IPS-NIHi11 (cell line): ENCODE data around the gene RHOV.

ENCODE experiments used
- DNase-seq: peaks from one replicate; pipeline ENCODE4 v3.0.0; 2012; ENCODE audit warnings: mixed read lengths, low spot score

Gene RHOV

GRCh38 chr15:40902605-40903561 is 28.8 kb upstream of the RHOV start:
- no peak for DNase-seq

GRCh38 chr15:40901053-40901443 is 27.0 kb upstream of the RHOV start:
- DNase-seq = no peak

GRCh38 chr15:40900256-40901052 is 26.4 kb upstream of the RHOV start:
- no peak for DNase-seq

- no peak for DNase-seq
Measured at GRCh38 chr15:40899536-40900207, 25.6 kb upstream of the RHOV start.

- peak; percentile 70 for DNase-seq
Measured at GRCh38 chr15:40894681-40895448, 20.8 kb upstream of the RHOV start.

GRCh38 chr15:40893733-40894680 is 20.0 kb upstream of the RHOV start, which contains the start of gene VPS18:
Gene VPS18, plus strand, starts transcription at chr15:40894450. Its CDS starts 319 bp downstream, at chr15:40894769.
- peak; percentile 95 for DNase-seq

GRCh38 chr15:40893019-40893670 is 19.1 kb upstream of the RHOV start:
- no peak for DNase-seq

GRCh38 chr15:40892447-40893012 is 18.5 kb upstream of the RHOV start:
- DNase-seq = no peak

GRCh38 chr15:40891810-40892446 is 17.9 kb upstream of the RHOV start:
- peak; percentile 44 for DNase-seq

GRCh38 chr15:40891138-40891537 is 17.1 kb upstream of the RHOV start:
- no peak for DNase-seq

GRCh38 chr15:40889112-40889511 is 15.1 kb upstream of the RHOV start:
- no peak for DNase-seq

- DNase-seq = no peak
Measured at GRCh38 chr15:40886586-40886985, 12.6 kb upstream of the RHOV start.

GRCh38 chr15:40881351-40881750 is 7.3 kb upstream of the RHOV start:
- DNase-seq = peak; percentile 0

GRCh38 chr15:40879609-40880008 is 5.6 kb upstream of the RHOV start:
- no peak for DNase-seq

- no peak for DNase-seq
Measured at GRCh38 chr15:40878785-40879184, 4.8 kb upstream of the RHOV start.

- no peak for DNase-seq
Measured at GRCh38 chr15:40877694-40878093, 3.7 kb upstream of the RHOV start.

GRCh38 chr15:40875991-40876730 is 2.1 kb upstream of the RHOV start:
- DNase-seq = no peak
